Measurements from ENCODE around the gene PAK3.

Gene PAK3

DNA sequence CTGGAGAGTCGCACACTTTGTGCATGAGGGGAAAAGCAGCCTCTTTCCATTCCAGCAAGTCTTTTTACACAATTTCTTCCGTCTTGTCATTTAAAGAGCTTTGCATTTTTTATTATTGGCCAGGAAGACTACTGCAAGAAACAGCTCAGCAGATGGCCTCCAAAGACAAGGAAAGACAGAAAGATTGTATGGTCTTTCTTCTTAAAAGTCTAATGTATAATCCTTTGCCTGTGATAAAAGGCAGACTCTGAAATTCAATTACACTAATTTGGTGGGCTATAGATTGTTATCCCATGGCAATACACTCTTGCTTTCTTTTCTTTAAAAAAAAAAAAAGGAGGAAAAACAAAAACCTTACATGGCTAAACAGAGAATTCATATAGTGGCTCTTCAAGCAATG lies 168.4 kb downstream of the PAK3 start:
- DNase-seq, result no peak

DNA sequence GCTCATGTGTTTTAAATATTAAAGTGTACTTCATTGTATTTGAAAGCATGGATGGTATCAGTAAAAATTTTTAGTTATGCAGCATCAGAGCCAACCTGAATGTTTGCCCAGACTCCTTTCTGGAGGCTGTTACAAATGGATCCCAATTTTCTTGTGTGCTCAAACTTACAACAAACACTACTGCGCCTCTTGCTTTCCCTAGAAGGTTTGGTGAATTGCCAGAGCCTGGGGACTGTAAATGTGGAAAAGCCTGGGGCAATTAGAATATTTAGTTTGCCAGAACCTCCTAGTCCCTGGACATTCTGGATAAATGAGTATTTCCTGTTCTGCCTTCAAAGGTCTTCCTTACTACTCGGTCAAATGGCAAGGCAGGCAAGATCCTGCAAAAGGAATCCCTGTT lies 169.5 kb downstream of the PAK3 start:
- no peak for DNase-seq

DNA sequence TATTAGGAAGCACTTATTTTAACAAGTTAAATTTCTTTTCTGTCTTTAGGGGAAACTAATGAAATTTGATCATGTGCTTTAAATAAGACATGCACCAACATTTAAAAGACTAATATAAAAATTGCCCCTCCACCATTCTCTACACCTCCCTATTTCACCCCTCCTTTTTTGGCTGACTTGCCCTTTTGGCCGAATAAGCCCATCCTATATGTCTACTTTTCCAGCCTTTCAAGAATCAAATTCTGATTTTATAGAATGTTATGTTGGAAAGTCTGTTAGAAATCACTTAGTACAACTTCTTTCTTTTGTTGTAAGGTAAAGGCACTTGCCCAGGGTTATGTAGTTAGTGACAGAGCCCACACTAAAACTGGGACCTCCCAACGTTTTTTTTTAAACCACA lies 172.5 kb downstream of the PAK3 start:
- DNase-seq, result no peak

DNA sequence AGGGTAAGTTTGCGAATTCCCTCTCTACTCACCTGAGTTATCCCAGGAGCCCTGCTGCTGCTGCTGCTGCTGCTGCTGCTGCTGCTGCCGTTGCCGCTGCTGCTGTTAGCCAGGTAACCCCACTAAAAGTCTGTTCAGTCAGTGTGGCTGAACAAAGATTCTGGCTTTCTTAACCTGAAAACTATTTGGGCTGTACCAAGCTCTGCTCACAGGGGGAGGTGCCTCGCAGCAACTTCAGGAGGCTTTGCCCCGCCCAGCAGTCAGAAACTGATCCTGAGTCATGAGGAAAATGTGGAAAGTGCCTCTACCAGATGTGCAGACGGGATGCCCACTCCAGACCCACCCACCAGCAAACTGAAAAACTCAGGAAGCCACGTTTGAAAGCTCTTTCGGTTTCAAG lies 174.3 kb downstream of the PAK3 start, which contains the start of gene CAPN6:
CAPN6 (minus strand) TSS at position 145 of the 400 bp plus-strand sequence. CDS start 6,547 bp downstream, outside the sequence.
- no peak for DNase-seq

All from SHP77 (cell line).